ENCODE measurements around the gene ERI3.

GRCh38 chr1:44239961-44240371 lies 115.1 kb downstream of the ERI3 start:
- no peak for TF ChIP-seq RAD21 (IDR thresholded peaks at IDR 0.05; ENCODE audit: low read length)
- TF ChIP-seq MAZ (IDR thresholded peaks at IDR 0.05; ENCODE audit: borderline replicate concordance, low read depth, low read length) = no peak
- TF ChIP-seq CEBPB (IDR thresholded peaks at IDR 0.05; ENCODE audit: low read depth, low read length) = no peak
- no peak for TF ChIP-seq CTCF (conservative IDR thresholded peaks at IDR 0.05; ENCODE audit: low read depth, low read length)
- TF ChIP-seq POLR2A (IDR thresholded peaks at IDR 0.05; ENCODE audit: low read depth, low read length) = no peak
- TF ChIP-seq USF2 (IDR thresholded peaks at IDR 0.05; ENCODE audit: low read depth, low read length) = no peak
- TF ChIP-seq MAFK (IDR thresholded peaks at IDR 0.05; ENCODE audit: low read depth, low read length) = no peak
- TF ChIP-seq ELK1 (IDR thresholded peaks at IDR 0.05; ENCODE audit: borderline replicate concordance, low read depth, low read length) = no peak
- TF ChIP-seq MXI1 (IDR thresholded peaks at IDR 0.05; ENCODE audit: borderline replicate concordance, low read depth, low read length) = no peak
- no peak for TF ChIP-seq CHD1 (IDR thresholded peaks at IDR 0.05; ENCODE audit: low read depth, low read length)
- no peak for TF ChIP-seq RFX5 (IDR thresholded peaks at IDR 0.05; ENCODE audit: low read depth, low read length)

Data from IMR-90 (cell line).